Measurements from ENCODE around the gene PRKCH.

The PRKCH gene

GRCh38 chr14:61574514-61574807 lies 253.1 kb downstream of the PRKCH start:
- no peak for DNase-seq

GRCh38 chr14:61575126-61575525 lies 253.7 kb downstream of the PRKCH start:
- DNase-seq, result no peak

DNA sequence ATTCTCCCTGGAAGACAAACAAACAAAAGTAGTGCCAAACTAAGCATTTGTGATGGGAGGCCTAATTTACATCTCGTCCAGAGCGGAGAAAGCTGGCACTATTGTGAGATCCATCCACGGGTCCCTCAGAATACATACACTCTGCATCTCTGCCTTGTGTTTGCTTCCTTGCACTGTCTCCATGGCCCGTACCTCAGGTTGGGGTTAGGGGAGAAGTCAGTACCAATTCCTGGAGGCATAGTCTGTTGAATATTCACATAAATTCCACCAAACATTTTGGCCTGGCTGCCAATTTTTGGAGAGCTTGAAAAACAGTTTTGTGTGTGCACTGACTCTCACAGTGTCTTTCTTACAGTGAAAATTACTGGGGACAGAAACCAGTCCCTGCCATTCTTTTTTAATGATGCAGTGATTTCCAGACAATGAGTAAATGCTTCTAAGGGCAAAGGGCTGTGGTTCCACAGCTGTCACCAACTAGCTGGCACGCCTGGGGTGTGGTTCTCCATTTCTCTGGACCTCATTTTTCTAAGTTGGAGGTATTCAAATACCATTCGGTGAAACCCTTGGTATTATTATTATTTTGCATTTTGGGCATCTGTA lies 254.3 kb downstream of the PRKCH start:
- DNase-seq, result no peak

GRCh38 chr14:61577506-61577931 lies 256.1 kb downstream of the PRKCH start:
- DNase-seq, result no peak

- DNase-seq, result peak; percentile 65
These were observed 257.4 kb downstream of the PRKCH start for GRCh38 chr14:61578745-61579144.

- no peak for DNase-seq
These were observed 260.0 kb downstream of the PRKCH start for GRCh38 chr14:61581340-61581739.

DNA sequence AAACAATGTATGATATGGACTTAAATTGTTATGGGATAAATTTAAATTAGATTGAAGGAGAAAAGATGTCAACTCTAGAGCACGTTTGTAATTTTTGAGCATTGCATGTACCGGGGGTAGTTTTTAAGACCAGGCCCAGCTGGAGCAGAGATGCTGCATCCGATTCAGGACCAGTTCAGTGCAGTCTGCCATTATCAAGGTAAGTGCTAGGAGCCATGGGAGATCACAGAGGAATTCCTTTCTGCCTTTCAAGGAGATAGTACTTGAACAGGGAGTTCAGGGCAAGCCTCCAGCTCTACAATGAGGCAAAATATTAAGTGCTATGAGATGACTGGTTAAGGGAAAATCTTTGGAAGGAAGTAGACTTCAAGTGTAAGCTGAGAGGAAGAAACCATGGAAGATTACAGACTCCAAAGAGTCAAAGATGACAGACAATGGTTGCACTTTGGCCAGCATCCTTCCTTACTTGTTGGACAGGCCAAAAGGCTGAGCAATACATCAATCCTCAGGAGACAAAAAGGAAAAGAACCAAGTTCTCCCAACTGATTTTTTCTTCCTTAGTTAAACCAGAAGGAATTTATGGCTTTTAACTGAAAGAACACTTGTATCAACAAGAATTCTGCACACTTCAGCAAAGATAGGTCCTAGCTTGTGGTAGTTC lies 260.7 kb downstream of the PRKCH start:
- no peak for DNase-seq

DNA sequence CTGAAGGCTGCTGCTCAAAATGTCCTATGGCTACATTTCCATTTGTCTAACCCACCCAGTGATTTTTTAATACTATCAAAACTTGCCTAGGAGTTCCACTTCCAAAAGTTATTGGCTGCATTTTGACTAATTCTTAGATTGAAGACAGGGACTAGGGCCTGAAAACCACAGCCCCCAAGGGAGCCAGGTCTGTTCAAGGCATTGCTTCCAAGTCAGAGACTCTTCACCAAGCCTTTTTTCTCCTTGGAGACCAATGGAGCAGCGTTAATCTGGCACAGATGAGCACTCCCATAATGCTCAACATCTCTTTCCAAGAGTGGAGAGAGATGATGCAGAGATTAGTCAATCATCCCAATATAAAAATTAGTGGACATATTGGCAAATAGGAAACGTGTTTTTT lies 261.4 kb downstream of the PRKCH start:
- no peak for DNase-seq

DNA sequence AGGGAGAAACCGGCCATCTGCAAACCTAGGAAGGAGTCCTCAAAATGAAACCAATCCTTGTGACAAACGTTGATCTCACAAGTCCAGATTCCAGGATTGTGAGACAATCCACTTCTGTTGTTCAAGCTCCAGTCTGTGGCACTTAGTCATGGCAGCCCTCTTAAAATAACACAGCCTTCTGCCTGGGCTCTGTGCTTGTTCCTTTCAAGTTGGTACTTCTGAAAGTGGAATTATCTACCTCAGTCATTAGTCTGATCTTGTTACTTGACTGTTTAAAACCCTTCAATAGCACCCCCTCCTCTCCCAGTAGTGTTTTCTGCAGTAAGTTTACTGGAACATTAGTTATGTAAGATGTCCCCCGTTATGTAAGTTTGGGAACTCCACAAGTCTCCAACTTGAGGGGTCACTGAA lies 263.0 kb downstream of the PRKCH start:
- no peak for DNase-seq

GRCh38 chr14:61585598-61586543 lies 264.5 kb downstream of the PRKCH start:
- DNase-seq, result no peak

DNA sequence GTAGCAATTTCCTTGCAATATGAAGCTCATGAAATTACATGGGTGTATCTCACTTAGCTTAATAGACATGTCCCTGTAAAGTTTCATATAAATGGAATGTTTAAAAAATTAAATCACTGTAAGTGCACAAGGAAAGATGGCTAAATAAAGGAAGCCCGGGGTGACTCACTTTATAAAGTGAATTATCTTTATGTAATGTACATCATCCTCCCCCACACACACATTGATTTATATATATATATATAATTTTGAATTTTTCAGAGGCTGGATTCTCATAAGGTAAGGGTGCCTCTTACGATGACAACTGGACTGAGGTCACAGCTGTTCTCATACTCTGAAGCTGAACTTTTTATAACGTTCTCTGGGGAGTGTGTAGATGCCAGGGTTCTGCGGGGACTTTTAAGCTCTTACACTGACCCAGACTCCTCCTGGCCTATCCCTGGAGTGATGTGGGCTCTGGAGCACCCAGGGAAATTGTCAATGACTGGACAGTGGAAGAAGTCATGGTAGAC lies 265.2 kb downstream of the PRKCH start:
- DNase-seq, result no peak

DNA sequence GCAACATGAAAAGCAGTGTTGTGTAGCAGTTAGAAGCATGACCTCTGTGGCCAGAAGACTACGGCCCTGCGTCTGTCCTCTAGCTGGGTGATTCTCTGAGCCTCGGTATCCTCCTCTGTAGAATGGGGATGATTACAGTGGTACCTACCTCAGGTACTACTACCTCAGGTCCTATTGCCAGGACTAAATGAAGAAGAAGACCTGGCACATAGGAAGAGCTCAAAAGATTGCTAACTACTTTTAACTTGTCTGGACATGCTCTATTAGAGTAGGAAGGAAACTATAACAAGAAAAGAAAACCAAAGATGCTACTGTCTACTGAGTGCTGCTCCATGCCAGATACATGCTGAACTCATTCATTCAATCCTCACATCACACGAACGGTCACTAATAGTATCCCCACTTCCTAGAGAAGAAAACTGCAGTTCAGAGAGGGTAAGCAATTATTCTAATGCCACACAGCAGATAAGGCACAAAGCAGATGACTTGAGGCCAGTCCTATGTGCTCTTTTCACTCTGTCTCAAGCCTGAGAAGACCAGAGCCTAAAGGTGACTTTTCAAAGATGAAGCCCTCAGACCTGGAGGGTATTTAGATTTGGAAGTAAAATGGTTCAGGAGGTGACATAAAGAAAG lies 265.8 kb downstream of the PRKCH start:
- no peak for DNase-seq

- DNase-seq, result no peak
These were observed 267.1 kb downstream of the PRKCH start for GRCh38 chr14:61588419-61588901.

DNA sequence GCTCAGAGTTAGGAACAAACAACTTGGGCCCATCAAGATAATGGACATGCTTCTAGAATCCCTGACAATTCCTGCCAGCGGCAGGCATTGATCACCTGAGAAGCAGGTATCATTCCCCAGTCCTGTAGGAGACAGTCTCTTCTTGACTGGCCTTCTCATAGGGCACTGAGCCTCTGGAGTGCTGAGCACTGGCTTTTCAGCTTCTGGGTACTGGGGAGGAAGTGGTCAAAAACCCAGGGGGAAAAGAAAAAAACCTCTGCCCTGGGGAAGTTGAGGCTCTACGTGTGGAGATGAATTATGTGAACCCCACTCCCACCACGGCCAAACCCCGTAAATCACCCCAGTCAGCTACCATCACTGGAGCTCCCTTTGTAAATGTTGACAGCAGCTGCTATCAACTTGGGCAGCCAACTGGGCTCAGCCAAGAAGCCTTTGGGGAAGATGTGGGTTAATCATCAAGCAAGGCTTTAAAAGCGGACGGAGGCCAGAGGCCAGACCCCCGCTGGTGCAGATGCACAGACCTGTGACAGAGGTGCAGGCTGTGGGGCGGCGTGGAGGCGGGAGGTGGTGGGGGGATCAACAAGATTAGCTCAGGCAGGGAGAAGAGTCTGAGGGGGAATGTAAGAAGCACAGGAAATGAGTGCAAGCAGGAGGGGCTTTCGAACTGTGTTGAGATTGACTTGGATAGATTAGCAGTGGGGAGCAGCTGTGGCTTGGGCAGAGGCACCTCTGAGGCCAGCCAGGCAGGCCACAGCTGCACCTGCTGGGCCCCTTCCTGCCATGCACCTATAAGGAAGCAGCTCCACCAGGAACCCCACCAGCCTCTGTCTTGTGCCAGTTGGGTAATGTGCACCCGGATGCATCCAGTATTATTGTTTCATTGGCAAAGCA lies 268.6 kb downstream of the PRKCH start:
- DNase-seq, result no peak

GRCh38 chr14:61591862-61592261 lies 270.5 kb downstream of the PRKCH start:
- DNase-seq, result no peak

- DNase-seq, result no peak
These were observed 272.0 kb downstream of the PRKCH start for GRCh38 chr14:61593330-61593729.

DNA sequence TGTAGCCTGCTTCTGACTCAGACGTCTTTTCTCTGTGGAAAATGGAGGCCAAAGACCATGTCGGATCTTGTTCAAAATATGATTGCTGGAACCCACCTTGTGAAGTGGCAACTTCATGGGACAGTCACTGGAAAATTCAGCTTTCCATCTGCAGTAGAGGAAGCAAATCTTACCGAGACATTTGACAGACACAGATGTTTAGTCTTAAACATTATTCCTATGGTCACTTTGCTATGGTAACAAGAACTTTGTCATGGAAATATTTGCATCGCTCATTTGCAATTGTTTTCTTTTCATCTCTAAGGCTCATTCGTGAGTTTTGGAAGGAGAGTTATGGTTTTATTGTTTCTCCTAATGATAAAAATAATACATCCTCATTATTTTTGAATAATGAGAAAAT lies 275.6 kb downstream of the PRKCH start:
- DNase-seq, result no peak

DNA sequence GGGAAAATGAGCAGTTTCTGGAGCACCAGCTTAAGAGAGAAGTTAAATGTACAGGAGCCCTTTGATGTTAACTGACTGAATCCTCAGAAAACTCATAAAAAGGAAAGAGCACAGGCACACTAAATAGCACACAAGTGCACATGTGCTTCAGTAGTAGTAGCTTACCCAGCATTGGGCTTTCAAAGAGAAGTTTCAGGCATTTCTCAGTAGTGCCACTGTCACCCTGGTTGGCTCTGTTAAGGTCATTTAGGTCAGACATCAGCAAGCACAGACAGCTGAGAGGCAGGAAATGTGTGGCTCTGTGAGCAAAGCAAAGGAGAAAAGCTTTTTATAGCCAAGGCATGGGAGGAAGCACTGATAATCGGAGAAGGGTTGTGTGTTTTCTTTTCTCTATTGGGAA lies 277.6 kb downstream of the PRKCH start:
- peak; percentile 61 for DNase-seq

DNA sequence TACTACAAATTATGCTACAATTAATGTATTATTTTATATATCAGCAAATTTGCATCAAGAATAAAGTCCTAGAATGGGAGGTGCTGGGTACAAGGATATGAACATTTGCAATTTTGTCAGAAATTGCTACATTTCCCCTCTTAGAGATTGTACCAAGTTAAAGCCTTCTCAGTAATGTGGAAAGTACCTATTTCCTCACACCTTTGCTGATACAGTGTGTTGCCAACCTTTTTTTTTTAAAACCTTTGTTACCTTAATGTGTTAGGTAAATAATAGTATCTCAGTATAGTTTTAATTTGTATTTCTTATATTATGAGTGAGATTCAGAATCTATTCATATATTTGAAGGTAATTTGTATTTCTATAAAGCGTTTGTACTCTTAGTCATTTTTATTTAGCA lies 278.6 kb downstream of the PRKCH start:
- peak; percentile 17 for DNase-seq

All from activated CD4-positive, alpha-beta T cell treated with anti-CD3 and anti-CD28 coated beads, Interleukin-10, Interleukin-2, amounts not matched to agents 100 ng/mL and 50 ng/mL, durations not matched to agents 16 hours and 8 hours (primary cell).